ENCODE results near the gene ANKRD63.

The ANKRD63 gene

GRCh38 chr15:40313531-40314398, 30.9 kb upstream of the ANKRD63 start:
- peak; percentile 91 for DNase-seq

- DNase-seq = no peak
These were observed 29.7 kb upstream of the ANKRD63 start for GRCh38 chr15:40312370-40313158.

- DNase-seq = no peak
These were observed 28.1 kb upstream of the ANKRD63 start for GRCh38 chr15:40310993-40311392.

- DNase-seq = peak; percentile 86
These were observed 27.4 kb upstream of the ANKRD63 start for GRCh38 chr15:40310001-40310959.

- DNase-seq = no peak
These were observed 26.5 kb upstream of the ANKRD63 start for GRCh38 chr15:40309344-40309862.

- DNase-seq = peak; percentile 85
These were observed 24.8 kb upstream of the ANKRD63 start, which contains the start of gene PLCB2 for GRCh38 chr15:40307421-40308211. Gene PLCB2 (minus strand): TSS chr15:40307935. CDS start chr15:40307672, 263 bp downstream.

GRCh38 chr15:40306908-40307307, 24.0 kb upstream of the ANKRD63 start:
- peak; percentile 30 for DNase-seq

- DNase-seq = no peak
These were observed 23.5 kb upstream of the ANKRD63 start for GRCh38 chr15:40306371-40306770.

GRCh38 chr15:40305281-40305680, 22.4 kb upstream of the ANKRD63 start:
- no peak for DNase-seq

GRCh38 chr15:40303576-40303975, 20.7 kb upstream of the ANKRD63 start:
- DNase-seq = no peak

- DNase-seq = no peak
These were observed 20.1 kb upstream of the ANKRD63 start for GRCh38 chr15:40302981-40303380.

GRCh38 chr15:40302288-40302886, 19.5 kb upstream of the ANKRD63 start:
- no peak for DNase-seq

GRCh38 chr15:40301467-40302179, 18.8 kb upstream of the ANKRD63 start:
- DNase-seq = no peak

- no peak for DNase-seq
These were observed 17.9 kb upstream of the ANKRD63 start for GRCh38 chr15:40300771-40301170.

GRCh38 chr15:40300367-40300766, 17.5 kb upstream of the ANKRD63 start:
- DNase-seq = no peak

GRCh38 chr15:40298216-40298935, 15.5 kb upstream of the ANKRD63 start:
- no peak for DNase-seq

GRCh38 chr15:40297356-40297755, 14.5 kb upstream of the ANKRD63 start:
- no peak for DNase-seq

GRCh38 chr15:40296561-40297230, 13.8 kb upstream of the ANKRD63 start:
- DNase-seq = no peak
